ENCODE data around the gene BHLHA9.
"Not testable (repeated sequence)": the region's sequence is repeated elsewhere in the genome, so short reads cannot be mapped to it uniquely, and the experiment has no call there.

Gene BHLHA9

DNA sequence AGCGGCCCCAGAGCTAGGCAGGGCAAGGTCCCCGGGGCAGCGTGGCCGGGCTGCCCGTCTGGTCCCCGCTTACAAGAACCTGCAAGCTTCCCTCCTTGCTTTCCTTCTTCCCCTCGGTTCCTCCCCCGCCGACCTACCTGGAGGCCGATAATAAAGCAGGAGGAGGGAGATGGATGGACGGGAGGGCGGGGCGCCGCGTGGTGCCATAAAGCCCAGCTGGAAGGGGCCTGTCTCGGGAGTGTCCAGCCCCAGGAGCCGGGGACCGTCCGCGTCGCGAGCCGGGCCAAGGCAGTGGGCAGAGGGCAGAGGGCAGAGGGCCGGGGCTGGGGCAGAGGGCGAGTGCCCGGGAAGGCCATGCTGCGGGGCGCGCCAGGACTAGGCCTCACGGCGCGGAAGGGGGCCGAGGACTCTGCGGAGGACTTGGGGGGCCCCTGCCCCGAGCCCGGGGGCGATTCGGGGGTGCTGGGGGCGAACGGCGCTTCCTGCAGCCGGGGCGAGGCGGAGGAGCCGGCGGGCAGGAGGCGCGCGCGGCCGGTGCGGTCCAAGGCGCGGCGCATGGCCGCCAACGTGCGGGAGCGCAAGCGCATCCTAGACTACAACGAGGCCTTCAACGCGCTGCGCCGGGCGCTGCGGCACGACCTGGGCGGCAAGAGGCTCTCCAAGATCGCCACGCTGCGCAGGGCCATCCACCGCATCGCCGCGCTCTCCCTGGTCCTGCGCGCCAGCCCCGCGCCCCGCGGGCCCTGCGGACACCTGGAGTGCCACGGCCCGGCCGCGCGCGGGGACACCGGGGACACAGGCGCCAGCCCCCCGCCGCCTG is at the start of gene BHLHA9:
Gene BHLHA9, plus strand, starts transcription at position 235 of the 820 bp plus-strand sequence. Its CDS starts 120 bp downstream, at position 355.
- no peak for DNase-seq

DNA sequence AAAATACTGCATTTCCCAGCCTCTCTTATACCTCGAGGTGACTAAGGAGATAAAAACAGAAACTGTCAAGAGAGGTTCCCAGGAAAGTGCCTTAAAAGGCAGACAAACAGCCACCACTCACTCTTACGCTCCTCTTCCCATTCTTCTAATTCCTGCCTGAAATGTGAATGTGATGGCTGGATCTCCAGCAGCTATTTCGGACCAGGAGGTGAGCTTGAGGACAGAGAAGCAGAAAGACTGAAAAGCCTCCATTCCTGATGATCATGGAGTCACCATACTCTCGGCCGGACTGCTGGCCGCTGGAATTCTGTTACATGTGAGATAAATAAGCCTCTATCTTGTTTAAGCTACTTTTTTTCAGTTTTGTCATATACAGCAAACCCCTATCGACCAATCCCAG is 49.0 kb upstream of the BHLHA9 start:
- DNase-seq, result no peak

- DNase-seq, result no peak
Measured at GRCh38 chr17:1222321-1222720, 47.9 kb upstream of the BHLHA9 start.

GRCh38 chr17:1223662-1224061 is 46.6 kb upstream of the BHLHA9 start:
- no peak for DNase-seq

- no peak for DNase-seq
Measured at GRCh38 chr17:1224330-1224729, 45.9 kb upstream of the BHLHA9 start.

DNA sequence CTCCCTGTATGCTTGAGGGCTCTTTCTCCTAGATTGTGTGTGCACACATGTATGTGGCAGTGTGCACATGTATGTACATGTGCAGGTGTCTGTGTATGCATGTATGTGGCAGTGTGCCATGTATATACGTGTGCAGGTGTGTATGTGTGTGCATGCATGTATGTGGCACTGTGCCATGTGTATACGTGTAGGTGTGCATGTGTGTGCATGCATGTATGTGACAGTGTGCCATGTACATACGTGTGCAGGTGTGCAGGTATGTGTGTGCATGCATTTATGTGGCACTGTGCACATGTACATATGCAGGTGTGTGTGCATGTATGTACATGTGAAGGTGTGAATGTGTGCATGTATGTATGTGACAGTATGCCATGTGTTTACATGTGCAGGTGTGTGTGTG is 43.9 kb upstream of the BHLHA9 start:
- DNase-seq, result no peak

DNA sequence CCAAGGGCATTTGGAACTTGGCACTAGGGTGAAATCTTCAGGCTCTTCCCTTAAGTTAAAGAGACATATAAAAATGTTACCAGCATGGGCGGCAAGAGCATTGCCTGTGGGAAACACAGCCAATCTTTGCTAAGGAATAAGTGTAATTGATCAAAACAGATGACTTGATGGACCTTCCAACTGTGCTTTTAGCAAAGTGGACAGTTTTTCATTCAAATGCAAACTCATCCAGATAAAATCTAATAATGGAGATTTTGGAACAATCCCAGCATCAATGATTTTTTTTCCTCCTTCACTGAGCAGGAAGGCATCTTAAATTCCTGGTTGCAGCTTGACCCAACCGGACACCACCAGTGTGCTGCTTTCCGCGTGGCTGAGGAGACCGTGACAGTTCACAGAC is 42.9 kb upstream of the BHLHA9 start:
- DNase-seq, result no peak

DNA sequence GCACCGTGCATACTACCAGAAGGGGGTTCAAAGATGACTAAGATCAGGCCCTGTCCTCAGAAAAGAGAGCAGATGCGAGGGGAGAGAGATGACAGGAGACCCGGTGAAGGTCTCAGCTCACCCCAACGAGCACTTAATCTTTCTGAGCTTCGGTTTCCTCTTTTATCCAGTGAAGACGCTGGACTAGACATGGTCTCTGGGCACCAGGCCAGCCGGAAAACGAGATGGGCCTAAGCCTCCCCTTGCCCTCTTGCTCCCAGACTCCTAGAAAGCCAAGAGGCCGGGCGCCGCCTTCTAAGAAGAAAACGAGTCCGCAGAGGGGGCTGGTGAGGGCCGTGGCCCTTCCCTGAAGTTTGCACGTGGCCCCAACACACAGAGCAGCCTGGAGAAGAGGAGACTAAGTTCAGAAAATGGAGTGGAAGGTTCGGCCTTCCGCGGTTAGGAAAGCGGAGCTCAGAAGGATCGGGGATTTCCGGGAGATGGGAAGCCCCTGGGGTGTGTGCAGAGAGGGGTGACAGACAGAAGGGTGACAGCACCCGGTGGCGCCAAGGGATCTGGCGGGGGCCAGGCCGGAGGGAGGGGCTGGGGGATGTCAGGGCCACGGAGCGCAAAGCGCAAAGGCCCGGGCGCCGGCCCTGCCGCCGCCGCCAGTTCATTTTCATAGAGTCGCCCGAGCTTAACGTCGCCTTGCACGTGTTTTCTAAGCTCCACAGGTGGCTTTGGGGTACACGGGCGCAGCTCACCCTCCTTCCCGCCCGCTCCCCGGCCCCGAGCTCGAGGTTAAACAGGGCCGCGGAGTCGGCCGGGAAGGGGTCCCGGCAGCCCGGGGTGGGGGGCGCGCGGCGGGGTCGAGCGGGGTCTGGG is 42.1 kb upstream of the BHLHA9 start:
- DNase-seq, result peak; percentile 3

GRCh38 chr17:1228781-1229348 is 41.4 kb upstream of the BHLHA9 start:
- DNase-seq, result no peak

GRCh38 chr17:1229349-1229899 is 40.8 kb upstream of the BHLHA9 start:
- peak; percentile 22 for DNase-seq

GRCh38 chr17:1229900-1230501 is 40.2 kb upstream of the BHLHA9 start:
- DNase-seq, result no peak

DNA sequence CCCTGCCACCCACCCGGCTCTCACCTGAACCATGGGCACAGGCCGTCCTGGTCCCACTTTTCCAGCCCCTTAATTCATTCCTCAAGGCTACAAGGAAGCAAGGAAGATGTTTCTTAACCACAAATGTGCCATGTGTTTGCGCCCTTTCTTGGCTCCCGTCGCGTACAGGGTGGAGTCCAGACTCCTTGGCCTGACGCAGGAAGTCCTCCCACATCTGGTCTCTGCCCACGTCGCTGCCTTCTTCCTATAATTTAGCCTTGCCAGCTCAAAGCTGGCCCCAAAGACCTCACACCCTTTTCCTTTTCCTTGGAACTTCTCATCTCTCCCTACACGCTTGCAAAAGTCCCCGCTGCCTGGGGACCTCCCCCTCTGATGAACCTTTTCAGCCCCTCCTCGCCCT is 38.8 kb upstream of the BHLHA9 start:
- DNase-seq, result no peak

- DNase-seq, result no peak
Measured at GRCh38 chr17:1232331-1232730, 37.9 kb upstream of the BHLHA9 start.

- DNase-seq, result no peak
Measured at GRCh38 chr17:1232786-1233185, 37.5 kb upstream of the BHLHA9 start.

DNA sequence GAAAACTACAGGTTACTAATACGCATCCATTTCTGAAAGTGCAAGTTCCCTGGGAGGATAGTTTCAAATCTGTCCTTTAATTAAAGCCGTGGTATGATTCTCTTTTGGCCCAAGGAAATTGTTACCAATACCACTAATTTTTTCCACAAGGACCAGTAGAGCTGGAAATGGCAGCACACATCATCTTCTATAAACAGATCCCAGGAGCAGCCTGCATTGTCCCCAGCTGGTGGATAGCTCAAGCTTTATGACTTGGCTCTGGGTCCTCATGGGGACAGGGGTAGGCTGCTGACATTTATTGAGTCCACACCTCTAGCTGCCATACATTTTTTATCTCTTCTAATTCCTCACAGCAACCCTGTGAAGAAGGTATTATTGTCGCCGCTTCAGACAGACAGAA is 35.8 kb upstream of the BHLHA9 start:
- DNase-seq, result no peak

GRCh38 chr17:1237471-1237870 is 32.8 kb upstream of the BHLHA9 start:
- DNase-seq, result no peak

GRCh38 chr17:1239210-1239609 is 31.0 kb upstream of the BHLHA9 start:
- no peak for DNase-seq

DNA sequence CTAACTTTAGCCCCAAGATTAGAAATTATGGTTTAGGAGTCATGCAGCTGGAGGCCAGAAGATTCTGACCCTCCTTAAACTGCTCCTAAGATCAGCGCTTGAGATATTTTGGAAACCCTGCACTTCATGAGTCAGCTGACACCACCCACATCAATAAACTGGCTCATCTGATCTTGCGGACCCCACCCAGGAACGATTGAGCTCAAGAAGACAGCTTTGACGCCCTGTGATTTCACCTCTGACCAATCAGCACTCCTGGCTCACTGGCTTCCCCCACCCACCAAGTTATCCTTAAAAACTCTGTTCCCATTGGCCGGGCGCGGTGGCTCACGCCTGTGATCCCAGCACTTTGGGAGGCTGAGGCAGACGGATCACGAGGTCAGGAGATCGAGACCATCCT is 29.8 kb upstream of the BHLHA9 start:
- not testable (repeated sequence) for DNase-seq

GRCh38 chr17:1241929-1242328 is 28.3 kb upstream of the BHLHA9 start:
- no peak for DNase-seq

DNA sequence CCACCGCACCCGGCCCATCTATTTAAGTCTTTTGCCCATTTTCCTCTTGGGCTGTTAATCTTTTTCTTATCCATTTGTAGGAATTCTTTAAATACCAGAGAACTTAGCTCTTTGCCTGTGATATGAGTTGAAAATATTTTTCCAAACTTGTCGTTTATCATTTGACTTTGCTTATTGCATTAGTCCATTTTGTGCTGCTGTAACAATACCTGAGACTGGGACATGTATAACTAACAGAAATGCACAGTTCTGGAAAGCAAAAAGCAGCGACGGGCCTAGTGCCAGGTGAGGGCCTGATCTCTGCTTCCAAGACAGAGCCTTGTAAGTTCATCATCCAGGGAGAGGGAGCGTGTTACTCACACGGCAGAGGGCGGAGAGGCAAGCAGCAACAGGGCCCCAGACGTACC is 25.6 kb upstream of the BHLHA9 start:
- no peak for DNase-seq

DNA sequence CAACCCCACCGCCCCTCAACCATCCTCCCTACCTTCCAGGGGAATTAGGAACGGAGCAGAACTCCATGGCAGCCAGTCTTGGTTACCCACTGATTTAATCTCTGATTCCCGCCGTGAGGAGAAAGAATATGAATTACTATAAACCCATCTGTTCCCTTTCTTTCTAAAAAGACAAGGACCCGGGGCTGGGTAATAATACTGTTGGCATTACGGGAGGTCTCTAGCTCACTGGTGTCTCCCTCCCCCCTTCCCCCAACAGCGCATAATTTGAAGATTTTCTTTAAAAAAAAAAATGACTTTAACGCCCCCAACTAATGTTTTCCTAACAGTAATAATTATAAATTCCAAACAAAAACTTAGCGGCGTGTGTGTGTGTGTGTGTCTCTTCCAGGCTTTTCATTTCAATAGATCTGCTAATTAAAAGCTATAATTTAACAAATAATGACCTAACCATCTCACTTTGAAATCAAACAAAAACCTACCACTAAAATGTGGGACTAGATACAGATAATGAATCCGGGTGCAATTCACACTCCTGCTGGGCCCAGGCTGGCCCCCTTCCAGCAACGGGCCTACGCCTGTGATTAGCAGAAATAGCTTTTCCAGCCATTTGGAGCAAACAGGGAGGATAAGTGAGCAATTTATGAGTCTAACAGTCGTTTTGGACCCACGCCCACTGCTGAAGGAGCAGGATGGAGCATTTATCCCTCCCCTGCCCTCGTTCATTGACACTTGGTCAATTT is 18.2 kb upstream of the BHLHA9 start:
- no peak for DNase-seq

DNA sequence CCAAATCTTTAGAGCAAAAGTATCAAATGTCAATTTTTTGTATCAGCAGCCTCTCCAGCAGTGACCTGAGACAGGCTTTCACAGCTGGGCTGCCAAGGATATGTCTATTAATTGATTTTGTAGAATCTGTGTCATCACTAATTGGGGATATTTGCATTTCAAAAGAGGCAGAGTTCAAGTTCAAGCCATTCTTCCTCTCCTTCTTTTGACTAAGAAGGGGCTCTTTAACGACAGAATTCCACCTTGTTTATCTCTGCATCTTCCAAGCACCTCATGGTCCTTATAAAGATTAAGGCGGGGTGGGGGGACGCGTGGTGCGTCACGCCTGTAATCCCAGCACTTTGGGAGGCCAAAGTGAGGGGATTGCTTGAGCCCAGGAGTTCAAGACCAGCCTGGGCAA is 15.2 kb upstream of the BHLHA9 start:
- DNase-seq, result no peak

Data from activated CD4-positive, alpha-beta T cell treated with anti-CD3 and anti-CD28 coated beads, Interleukin-2, amount 50 U/mL, for 16 hours (primary cell).